GM12864 (cell line): ENCODE measurements around the gene UBR3.
"Not testable (repeated sequence)": the region's sequence is repeated elsewhere in the genome, so short reads cannot be mapped to it uniquely, and the experiment has no call there.

Experiments used
- DNase-seq: peaks from one replicate; pipeline ENCODE4 v3.0.0-alpha.2; 2011; ENCODE audit warnings: low read depth
- H3K4me3 ChIP-seq: 2 replicates; pipeline ENCODE4 v1.5.1; 2011; ENCODE audit warnings: mild to moderate bottlenecking, low read depth, low read length, control low read depth
- TF ChIP-seq, protein P1 (sequence below): IDR thresholded peaks from 2 replicates; pipeline ENCODE4 v1.5.1; 2011; ENCODE audit warnings: low read depth, mild to moderate bottlenecking, moderate library complexity, low read length, control low read depth, inconsistent platforms; ENCODE audit errors: missing control alignments

UBR3 gene

GRCh38 chr2:169877398-169877797 lies 50.1 kb downstream of the UBR3 start:
- TF ChIP-seq, protein P1, sequence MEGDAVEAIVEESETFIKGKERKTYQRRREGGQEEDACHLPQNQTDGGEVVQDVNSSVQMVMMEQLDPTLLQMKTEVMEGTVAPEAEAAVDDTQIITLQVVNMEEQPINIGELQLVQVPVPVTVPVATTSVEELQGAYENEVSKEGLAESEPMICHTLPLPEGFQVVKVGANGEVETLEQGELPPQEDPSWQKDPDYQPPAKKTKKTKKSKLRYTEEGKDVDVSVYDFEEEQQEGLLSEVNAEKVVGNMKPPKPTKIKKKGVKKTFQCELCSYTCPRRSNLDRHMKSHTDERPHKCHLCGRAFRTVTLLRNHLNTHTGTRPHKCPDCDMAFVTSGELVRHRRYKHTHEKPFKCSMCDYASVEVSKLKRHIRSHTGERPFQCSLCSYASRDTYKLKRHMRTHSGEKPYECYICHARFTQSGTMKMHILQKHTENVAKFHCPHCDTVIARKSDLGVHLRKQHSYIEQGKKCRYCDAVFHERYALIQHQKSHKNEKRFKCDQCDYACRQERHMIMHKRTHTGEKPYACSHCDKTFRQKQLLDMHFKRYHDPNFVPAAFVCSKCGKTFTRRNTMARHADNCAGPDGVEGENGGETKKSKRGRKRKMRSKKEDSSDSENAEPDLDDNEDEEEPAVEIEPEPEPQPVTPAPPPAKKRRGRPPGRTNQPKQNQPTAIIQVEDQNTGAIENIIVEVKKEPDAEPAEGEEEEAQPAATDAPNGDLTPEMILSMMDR, result peak; percentile 18
- H3K4me3 ChIP-seq, result no peak overlapping the region
- DNase-seq, result no peak

- DNase-seq, result no peak
- H3K4me3 ChIP-seq, result no peak overlapping the region
- TF ChIP-seq, protein P1, result no peak
Observed at GRCh38 chr2:169887120-169887519, 59.9 kb downstream of the UBR3 start.

GRCh38 chr2:169891593-169892298 lies 64.5 kb downstream of the UBR3 start:
- TF ChIP-seq, protein P1, result no peak
- DNase-seq, result no peak
- H3K4me3 ChIP-seq, result no peak overlapping the region

DNA sequence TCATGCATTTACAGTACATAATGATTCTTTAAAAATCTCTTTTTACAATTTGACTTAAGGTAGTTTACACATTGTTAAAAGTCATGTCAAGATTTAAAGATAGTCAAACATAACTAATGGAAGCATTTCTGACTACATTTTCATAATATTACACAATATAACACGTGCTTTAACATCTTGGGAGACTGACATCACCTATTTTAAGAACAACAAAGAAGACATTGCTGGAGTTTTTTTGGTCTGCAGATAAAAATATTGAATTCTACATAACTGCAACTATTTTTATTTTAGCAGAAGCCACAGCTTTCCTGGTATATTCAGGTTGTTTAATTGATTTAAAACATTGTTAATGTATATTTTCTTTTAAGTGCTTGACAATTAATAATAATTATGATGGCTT lies 65.7 kb downstream of the UBR3 start:
- no peak for DNase-seq
- no peak overlapping the region for H3K4me3 ChIP-seq
- TF ChIP-seq, protein P1, result no peak

DNA sequence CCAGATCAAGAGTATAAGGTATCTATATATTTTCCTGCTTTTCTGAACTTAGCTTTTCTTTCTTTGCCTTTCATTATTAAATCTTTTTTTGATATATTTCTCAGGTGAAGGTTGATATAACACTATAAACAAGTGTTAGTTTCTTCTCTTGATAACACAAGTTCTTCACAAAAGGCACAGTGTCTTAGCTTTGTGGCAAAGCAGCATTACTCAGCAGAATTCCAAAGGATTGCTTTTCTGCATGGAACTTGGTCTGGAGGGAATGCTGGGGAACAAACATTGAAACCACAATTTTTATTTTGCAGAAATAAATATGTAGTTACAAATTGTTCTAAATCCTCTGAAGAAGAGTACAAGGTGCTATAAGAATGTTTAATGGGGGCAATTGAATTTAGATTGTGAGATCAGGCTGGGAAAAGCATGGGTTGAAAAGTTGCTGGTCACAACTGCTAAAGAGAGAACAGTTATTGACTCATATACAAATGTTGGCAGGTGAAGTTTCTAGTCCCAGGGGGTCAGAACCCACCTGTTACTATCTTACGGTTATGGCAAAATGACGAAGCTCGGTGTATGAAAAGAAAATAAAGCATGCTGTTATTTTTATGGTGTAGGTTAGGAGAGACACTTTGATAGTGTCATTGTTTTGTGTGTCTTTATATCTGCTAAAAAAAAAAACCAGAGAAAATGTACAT lies 68.2 kb downstream of the UBR3 start:
- DNase-seq, result no peak
- H3K4me3 ChIP-seq, result no peak overlapping the region
- TF ChIP-seq, protein P1, result no peak

GRCh38 chr2:169897834-169898233 lies 70.6 kb downstream of the UBR3 start:
- TF ChIP-seq, protein P1, result no peak
- no peak overlapping the region for H3K4me3 ChIP-seq
- no peak for DNase-seq

- not testable (repeated sequence) for DNase-seq, H3K4me3 ChIP-seq
Observed at GRCh38 chr2:169900103-169900502, 72.8 kb downstream of the UBR3 start.
